Pancreas (tissue), 10 donors: ENCODE results near the gene HEXA. TPM values are rescaled to one million over a fixed set of nuclear protein-coding genes. Genes with fewer than 3 reads are reported as not detected.
A peak's percentile ranks its signal among the peaks of the same experiment; 100 is the strongest.

Experiments
- ATAC-seq, 4 donors: fragments of 200-7000 bp; cut with Tn5 transposase; one replicate each; pipeline versions ENCODE4 v1.8.0 to v1.9.1; 2020; ENCODE audit warnings: mild to moderate bottlenecking in 4 of 4, moderate library complexity in 4 of 4
- DNase-seq, 6 donors: peaks; one replicate each; pipeline ENCODE4 v3.0.0-alpha.2; 2020
- FAIRE-seq: peaks from 2 replicates; lab custom pipeline; 2012; peaks lifted over from hg19 to GRCh38; lab: Jason Lieb, UNC
- H3K27ac ChIP-seq, 4 donors: fragments of 200-600 bp; sonication (generic); 1 replicate in 3 of 4; 2 replicates in 1 of 4; pipeline versions ENCODE4 v1.5.0 to v1.8.0; 2020
- H3K27me3 ChIP-seq, 4 donors: fragments of 200-600 bp; one replicate each; pipeline ENCODE4 v1.8.0; 2021
- H3K36me3 ChIP-seq, 3 donors: fragments of 200-600 bp; sonication (generic) in 1 of 3; one replicate each; pipeline versions ENCODE4 v1.5.0 to v1.8.0; 2020 to 2021
- H3K4me1 ChIP-seq, 3 donors: fragments of 200-600 bp; one replicate each; pipeline ENCODE4 v1.8.0; 2021
- H3K4me3 ChIP-seq, 4 donors: fragments of 200-600 bp; sonication (generic) in 2 of 4; one replicate each; pipeline versions ENCODE4 v1.5.0 to v1.8.0; 2020 to 2021
- H3K9me3 ChIP-seq, 4 donors: fragments of 200-600 bp; one replicate each; pipeline ENCODE4 v1.8.0; 2021
- WGBS, 2 donors: extraction: QIAGEN DNeasy Blood & Tissue Kit; methylation state at CpG; one replicate each; pipeline ENCODE4 v1.1.7; 2013; 5-methylcytosine and 5-hydroxymethylcytosine counted together
- intact Hi-C, 3 donors: fragments of 100-400 bp; cut with DNase I; formaldehyde crosslinking; loops; one replicate each; pipeline versions ENCODE4 v1.11.1 to v1.14.2; 2022
- polyA plus RNA-seq, 2 donors: library from polyadenylated mRNA; stranded (reverse); fragments of 200-250 nt; gene quantifications; one replicate each; pipeline ENCODE4 v1.2.3, GENCODE V29; 2013
- total RNA-seq, 6 donors: library from RNA; stranded (reverse); fragmentation: NEBNext Ultra II Directional in 4 of 6; extraction: Animal tissue kit (Norgen Biotek cat#: 25700) in 4 of 6; gene quantifications; one replicate each; pipeline versions ENCODE4 v1.2.1 to v1.2.4, GENCODE V29; 2021 to 2023
- TF ChIP-seq, protein P1 (sequence below), 4 donors: fragments of 200-600 bp; sonication (generic) in 3 of 4; IDR thresholded peaks; one replicate each; pipeline versions ENCODE4 v1.5.0 to v1.8.0; 2021; ENCODE audit warnings: antibody characterized with exemption in 4 of 4
- donor health status: healthy with polysubstance abuse.
- donor health status: DM: no; HTN: no; CAD: no; lungs with moderate emphysema.
- donor health status: DM: no; HTN: no; CAD: no.
- donor health status: control.
- donor health status: control.
- donor health status: Bipolar disorder and iron deficiency.
- donor health status: DM: yes; HTN: yes; CAD: no.
- donor health status: DM: no; HTN: no; CAD: no.
- donor health status: DM: no; HTN: no; CAD: no.
- donor health status: DM: yes; HTN: yes; CAD: no.

Gene HEXA
- total and polyA plus RNA-seq, 8 donors: 30.2 to 76.0 (median 54.0) TPM

DNA sequence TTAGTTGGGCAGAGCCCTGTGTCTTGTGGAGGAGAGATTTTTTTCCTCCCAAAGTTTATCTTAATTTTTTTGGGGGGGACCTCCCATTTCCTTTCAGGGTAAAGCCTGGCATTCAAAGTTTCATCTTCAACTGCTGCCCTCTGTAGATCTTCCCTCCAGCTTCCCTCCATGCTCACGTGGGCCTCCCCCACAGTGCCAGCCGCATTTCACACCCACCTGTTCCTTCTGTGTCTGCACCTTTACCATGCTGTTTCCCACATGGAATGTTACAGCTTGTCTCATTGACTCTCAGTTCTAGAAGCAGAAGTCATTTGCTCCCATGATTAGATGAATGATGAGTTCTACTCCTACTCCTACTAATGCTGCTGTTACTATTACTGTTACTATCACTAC is 62.4 kb downstream of the HEXA start:
- intact Hi-C loops: loop anchor here in 1 of 3 donors (10.0 kb wide), 1 partner anchor 211 kb away; no protein-coding TSS in a partner anchor
- TF ChIP-seq, protein P1, sequence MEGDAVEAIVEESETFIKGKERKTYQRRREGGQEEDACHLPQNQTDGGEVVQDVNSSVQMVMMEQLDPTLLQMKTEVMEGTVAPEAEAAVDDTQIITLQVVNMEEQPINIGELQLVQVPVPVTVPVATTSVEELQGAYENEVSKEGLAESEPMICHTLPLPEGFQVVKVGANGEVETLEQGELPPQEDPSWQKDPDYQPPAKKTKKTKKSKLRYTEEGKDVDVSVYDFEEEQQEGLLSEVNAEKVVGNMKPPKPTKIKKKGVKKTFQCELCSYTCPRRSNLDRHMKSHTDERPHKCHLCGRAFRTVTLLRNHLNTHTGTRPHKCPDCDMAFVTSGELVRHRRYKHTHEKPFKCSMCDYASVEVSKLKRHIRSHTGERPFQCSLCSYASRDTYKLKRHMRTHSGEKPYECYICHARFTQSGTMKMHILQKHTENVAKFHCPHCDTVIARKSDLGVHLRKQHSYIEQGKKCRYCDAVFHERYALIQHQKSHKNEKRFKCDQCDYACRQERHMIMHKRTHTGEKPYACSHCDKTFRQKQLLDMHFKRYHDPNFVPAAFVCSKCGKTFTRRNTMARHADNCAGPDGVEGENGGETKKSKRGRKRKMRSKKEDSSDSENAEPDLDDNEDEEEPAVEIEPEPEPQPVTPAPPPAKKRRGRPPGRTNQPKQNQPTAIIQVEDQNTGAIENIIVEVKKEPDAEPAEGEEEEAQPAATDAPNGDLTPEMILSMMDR (IDR thresholded peaks at IDR 0.05): no peak
- Histone ChIP-seq H3K4me3 (no peak overlapping the region), H3K27me3 (no peaks in the 10 kb centered on the region), H3K9me3 (no peaks in the 10 kb centered on the region), H3K27ac (no peak overlapping the region), H3K4me1 (no peaks in the 10 kb centered on the region), H3K36me3 (no peaks in the 10 kb centered on the region)
- 66 to 84% methylated on average over 2 of the region's 2 CpGs for WGBS, 2 donors
- FAIRE-seq (no peak), DNase-seq (no peak), ATAC-seq (no peak)

DNA sequence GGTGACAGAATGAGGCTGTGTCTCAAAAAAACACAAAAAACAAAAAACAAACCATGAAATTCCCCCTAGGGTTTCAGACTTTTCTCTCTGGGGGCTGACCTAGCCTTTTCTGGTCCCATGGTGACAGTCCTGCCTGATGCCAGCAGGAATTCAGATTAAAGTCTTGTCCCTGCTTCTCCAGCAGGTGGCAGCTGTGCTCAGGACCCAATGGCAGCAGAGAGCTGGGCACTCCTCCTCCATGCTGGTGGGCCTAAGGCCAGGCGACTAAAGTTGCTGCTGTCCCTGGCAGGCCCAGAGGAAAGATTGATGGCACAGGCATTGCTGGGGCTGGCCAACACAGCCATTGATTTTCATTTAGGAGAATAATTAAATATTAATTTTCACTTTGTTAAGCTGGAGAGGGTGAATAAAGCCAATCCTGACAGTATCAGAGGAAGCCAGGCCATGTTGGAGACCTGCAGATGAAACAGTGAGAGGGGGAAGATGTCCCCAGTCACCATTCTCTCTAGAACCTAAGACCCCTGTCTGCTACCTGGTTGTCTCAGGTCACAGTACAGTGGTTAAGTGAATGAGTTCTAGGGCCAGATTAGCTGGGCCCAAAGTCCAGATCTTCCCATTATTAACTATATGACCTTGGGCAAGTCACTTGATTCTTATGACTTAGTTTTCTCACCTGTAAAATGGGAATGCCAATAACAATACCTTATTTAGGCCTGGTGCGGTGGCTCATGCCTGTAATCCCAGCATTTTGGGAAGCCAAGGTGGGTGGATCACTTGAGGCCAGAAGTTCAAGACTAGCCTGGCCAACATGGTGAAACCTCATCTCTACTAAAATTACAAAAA is 63.0 kb downstream of the HEXA start:
- 50 to 51% methylated on average over 2 of the region's 2 CpGs for WGBS, 2 donors
- no peak for FAIRE-seq
- peak; percentile 50 to 85 (median 76) for DNase-seq
- peak; percentile 84 to 97 (median 95) for ATAC-seq
- Histone ChIP-seq H3K36me3 (no peaks in the 10 kb centered on the region), H3K4me3 (no peak overlapping the region), H3K9me3 (no peaks in the 10 kb centered on the region), H3K4me1 (no peaks in the 10 kb centered on the region), H3K27ac (no peak overlapping the region), H3K27me3 (no peaks in the 10 kb centered on the region)
- intact Hi-C loops: loop anchor here in 1 of 3 donors (10.0 kb wide), 1 partner anchor 212 kb away; no protein-coding TSS in a partner anchor
- TF ChIP-seq, protein P1 (IDR thresholded peaks at IDR 0.05): peak; percentile 37 to 64 (median 46)

DNA sequence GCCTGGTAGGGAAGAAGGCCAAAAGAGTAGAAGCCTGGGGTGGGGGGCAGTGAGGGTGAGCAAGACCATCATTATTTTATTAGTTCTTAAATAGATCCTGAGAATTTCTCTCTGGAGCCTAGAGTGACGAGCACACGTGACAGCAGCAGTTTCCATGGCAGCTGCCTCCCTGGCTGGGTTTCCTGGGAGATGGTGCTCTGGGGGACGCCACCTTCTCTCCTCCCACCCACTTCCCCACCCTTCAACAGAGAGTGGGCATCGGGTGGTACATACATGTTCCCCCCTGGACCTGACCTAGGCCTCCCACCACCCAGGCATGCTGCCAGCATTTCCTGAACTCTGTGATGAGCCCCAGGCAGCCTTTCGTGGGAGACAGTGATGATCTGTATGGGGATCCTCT is 68.8 kb downstream of the HEXA start:
- 68 to 76% methylated on average over 5 of the region's 5 CpGs for WGBS, 2 donors
- intact Hi-C loops: no loop called here
- TF ChIP-seq, protein P1 (IDR thresholded peaks at IDR 0.05): no peak
- no peak for ATAC-seq
- Histone ChIP-seq H3K27me3 (no peaks in the 10 kb centered on the region), H3K9me3 (no peaks in the 10 kb centered on the region), H3K4me3 (no peak overlapping the region), H3K4me1 (no peaks in the 10 kb centered on the region), H3K27ac (no peak overlapping the region), H3K36me3 (no peaks in the 10 kb centered on the region)
- no peak for FAIRE-seq
- DNase-seq: no peak

DNA sequence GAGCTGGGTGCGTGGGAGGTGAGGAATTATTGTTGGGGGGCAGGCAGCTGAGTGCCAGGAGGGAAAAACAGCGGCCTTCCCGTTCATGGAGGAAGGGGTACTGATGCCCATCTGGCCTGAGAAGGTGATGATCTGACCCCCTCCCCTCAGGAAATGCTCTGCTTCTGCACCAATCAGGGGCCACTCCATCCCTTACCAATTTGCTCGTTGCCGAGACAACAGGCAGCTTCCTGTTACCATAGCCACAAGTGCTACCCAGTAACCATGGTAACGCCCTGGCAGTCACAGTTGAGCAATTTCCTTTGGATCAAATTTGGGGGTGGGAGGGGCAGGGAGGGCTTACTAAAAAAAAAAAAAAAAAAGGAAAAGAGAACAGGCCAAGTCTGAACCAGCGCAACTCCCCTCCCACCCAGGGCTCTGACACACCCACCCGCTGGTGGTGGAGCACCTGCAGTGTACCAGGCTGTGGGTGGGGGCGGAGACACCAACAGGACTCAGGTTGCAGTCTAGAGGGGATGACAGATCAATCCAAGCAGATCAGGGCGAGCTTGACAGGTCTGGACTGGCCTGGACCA is 69.5 kb downstream of the HEXA start:
- ATAC-seq: no peak
- intact Hi-C loops: no loop called here
- Histone ChIP-seq H3K27ac (no peak overlapping the region), H3K36me3 (no peaks in the 10 kb centered on the region), H3K9me3 (no peaks in the 10 kb centered on the region), H3K4me1 (no peaks in the 10 kb centered on the region), H3K27me3 (no peaks in the 10 kb centered on the region), H3K4me3 (no peak overlapping the region)
- DNase-seq: peak in 1 of 6 donors; percentile 38
- no peak for FAIRE-seq
- WGBS, 2 donors: 72 to 79% methylated on average over 10 of the region's 10 CpGs
- TF ChIP-seq, protein P1 (IDR thresholded peaks at IDR 0.05): no peak
